ENCODE data around the gene DIRAS1.

DNA sequence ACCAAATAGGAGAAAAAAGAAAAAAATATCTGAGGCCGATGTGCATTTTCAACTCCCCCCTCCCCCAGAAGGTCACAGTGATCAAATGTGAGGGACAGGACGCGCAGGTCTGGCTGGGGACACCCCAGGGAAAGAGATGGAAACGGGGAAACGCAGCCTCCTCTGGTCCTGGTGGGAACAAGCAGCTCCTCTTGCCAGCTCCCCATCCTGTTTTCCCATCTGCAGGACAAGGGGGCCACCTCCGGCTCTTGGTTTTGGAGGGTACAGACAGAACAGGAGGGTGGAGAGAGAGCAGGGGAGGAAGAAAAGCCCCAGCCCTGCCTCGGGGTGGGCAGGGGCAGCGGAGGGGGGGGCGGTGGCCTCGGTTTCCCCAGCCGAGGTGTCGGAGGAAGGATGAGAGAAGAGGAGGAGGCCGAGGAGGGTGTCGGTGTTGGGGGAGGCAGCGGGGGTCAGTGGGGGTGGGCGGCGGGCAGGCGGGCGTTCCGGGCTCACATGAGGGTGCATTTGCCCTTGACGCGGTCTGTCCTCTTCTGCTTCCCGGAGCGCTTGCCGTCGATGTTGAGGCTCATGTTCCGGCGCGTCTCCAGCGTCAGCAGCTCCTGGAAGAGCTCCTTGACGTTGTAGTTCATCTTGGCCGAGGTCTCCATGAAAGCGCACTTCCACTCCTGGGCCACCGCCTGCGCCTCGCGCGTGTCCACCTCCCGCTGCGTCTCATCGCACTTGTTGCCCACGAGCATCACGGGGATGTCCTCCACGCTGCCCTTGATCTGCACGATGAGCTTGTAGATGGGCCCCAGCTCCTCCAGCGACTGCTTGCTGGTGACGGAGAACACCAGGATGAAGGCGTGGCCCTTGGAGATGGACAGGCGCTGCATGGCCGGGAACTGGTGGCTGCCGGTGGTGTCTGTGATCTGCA is 4.2 kb downstream of the DIRAS1 start:
- TF ChIP-seq FOXK2 (IDR thresholded peaks at IDR 0.05) (no peak), SP1 (IDR thresholded peaks at IDR 0.05) (no peak), ZNF384 (IDR thresholded peaks at IDR 0.05) (no peak)
